Lower leg skin (tissue), 4 donors: Measurements from ENCODE around the gene SORCS2. TPM values are rescaled to one million over a fixed set of nuclear protein-coding genes. Genes with fewer than 3 reads are reported as not detected.

Experiments
- DNase-seq, 2 donors: peaks; one replicate each; pipeline ENCODE4 v3.0.0-alpha.2; 2019; ENCODE audit warnings: low spot score in 2 of 2
- H3K4me3 ChIP-seq: fragments of 200-600 bp; sonication (generic); 2 replicates; pipeline ENCODE4 v1.5.1; 2017; ENCODE audit warnings: mild to moderate bottlenecking, low read depth; ENCODE audit not compliant: poor library complexity, severe bottlenecking
- CTCF ChIP-seq, 3 donors: fragments of 450-650 bp; IDR thresholded peaks; one replicate each; pipeline ENCODE4 v1.5.1; 2016; ENCODE audit warnings: antibody characterized with exemption in 3 of 3, mild to moderate bottlenecking in 3 of 3, moderate library complexity in 2 of 3
- POLR2A ChIP-seq, 2 donors: fragments of 450-650 bp; IDR thresholded peaks; one replicate each; pipeline ENCODE4 v1.6.1; 2016 to 2017; ENCODE audit warnings: antibody characterized with exemption in 2 of 2, mild to moderate bottlenecking in 1 of 2, moderate library complexity in 1 of 2
- WGBS, 2 donors: methylation state at CpG; one replicate each; pipeline ENCODE4 v1.1.5; 2018; 5-methylcytosine and 5-hydroxymethylcytosine counted together
- intact Hi-C: fragments of 100-400 bp; cut with DNase I; formaldehyde crosslinking; loops from one replicate; pipeline ENCODE4 v1.15.0; 2023; ENCODE audit warnings: low total_unique reads
- total RNA-seq, 4 donors: library from RNA; depleted of rRNA; stranded (reverse); fragments of >200 nt; gene quantifications; one replicate each; pipeline ENCODE4 v1.1.0, GENCODE V29; 2016

SORCS2 gene
- total RNA-seq, 4 donors from 2014 or later, result 1.1 to 6.4 (median 1.5) TPM

- TF ChIP-seq POLR2A (IDR thresholded peaks at IDR 0.05) (no peak), CTCF (IDR thresholded peaks at IDR 0.05) (no peak)
- H3K4me3 ChIP-seq, result no peak overlapping the region
- WGBS, 2 donors, result 83 to 86% methylated on average over 10 of the region's 10 CpGs
- no peak for DNase-seq
- intact Hi-C loops, result no loop called here
These were observed 417.0 kb downstream of the SORCS2 start for GRCh38 chr4:7609316-7609715.

DNA sequence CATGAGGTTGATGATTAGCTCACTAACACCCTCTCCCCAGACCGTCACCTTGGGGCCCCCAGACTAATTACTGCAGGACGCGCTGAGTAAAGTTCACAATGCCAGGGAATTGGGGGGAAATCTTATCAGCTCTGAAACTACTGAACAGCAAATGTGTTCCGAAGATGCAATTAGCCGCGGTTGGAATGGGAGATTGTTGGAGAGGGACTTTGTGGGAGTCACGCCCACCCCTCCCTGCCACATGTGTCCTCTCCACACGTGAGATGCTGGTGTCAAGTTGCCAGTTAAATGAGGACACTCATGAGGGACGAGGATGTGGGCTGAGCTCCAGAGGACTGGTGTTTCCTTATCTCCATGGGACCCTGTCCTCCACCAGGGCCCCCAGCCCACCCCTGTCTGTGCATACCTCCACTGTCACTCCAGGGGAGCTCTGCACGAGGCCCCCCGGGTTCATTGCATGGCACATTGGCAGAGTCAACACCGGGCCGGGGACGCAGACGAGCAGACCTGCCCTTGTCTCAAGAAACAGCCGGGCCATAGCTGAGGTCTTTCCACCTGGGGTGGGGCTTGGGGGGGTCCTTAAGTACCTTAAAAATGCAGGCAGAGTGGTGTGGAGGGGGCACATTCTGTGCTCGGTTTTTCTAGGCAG is 417.8 kb downstream of the SORCS2 start:
- WGBS, 2 donors, result 84 to 87% methylated on average over 17 of the region's 17 CpGs
- intact Hi-C loops, result no loop called here
- DNase-seq, result no peak
- TF ChIP-seq POLR2A (IDR thresholded peaks at IDR 0.05) (no peak), CTCF (IDR thresholded peaks at IDR 0.05) (no peak)
- no peak overlapping the region for H3K4me3 ChIP-seq

DNA sequence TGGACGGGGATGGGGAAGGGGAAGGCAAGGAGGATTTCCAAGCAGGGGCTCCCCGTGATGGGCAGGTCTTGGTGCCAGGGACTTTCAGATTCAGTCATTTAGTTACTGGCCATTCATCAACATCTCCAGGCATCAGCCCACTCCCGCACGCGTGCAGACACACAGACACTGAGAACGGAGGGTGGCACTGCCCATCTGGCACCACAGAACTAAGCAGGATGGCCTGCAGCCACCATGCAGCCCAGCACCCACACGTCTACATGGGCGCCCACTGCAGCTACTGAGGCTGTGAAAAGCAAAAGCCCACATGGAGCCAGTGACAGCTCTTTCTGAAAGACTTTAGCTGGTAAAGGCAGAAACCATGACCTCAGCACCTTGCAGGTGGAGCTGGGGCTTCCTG is 418.5 kb downstream of the SORCS2 start:
- WGBS, 2 donors, result 86 to 92% methylated on average over 8 of the region's 8 CpGs
- intact Hi-C loops, result no loop called here
- H3K4me3 ChIP-seq, result no peak overlapping the region
- TF ChIP-seq POLR2A (IDR thresholded peaks at IDR 0.05), result no peak
- TF ChIP-seq CTCF (IDR thresholded peaks at IDR 0.05), result no peak
- no peak for DNase-seq

GRCh38 chr4:7612311-7612897 is 420.1 kb downstream of the SORCS2 start:
- intact Hi-C loops, result no loop called here
- WGBS, 2 donors, result 91 to 94% methylated on average over 8 to 16 of the region's 16 CpGs
- H3K4me3 ChIP-seq, result no peak overlapping the region
- DNase-seq, result no peak
- no peak for TF ChIP-seq CTCF (IDR thresholded peaks at IDR 0.05)
- no peak for TF ChIP-seq POLR2A (IDR thresholded peaks at IDR 0.05)

- WGBS, 2 donors, result 98% methylated on average over 1 of the region's 1 CpG
- DNase-seq, result no peak
These were observed 422.1 kb downstream of the SORCS2 start for GRCh38 chr4:7614350-7614949.

More at GRCh38 chr4:7614350-7614949, 422.1 kb downstream of the SORCS2 start:
- intact Hi-C loops, result no loop called here
- TF ChIP-seq CTCF (IDR thresholded peaks at IDR 0.05) (no peak), POLR2A (IDR thresholded peaks at IDR 0.05) (no peak)
- no peak overlapping the region for H3K4me3 ChIP-seq
